ENCODE results near the gene IL31RA. TPM values are rescaled to one million over a fixed set of nuclear protein-coding genes. Genes with fewer than 3 reads are reported as not detected.

Gene IL31RA
- total RNA-seq, 1 experiment from 2014 or later, result 3.2 TPM

- BruUV-seq (replicated peaks), result no TSS peak
- Mint-ChIP-seq H3K36me3 (ENCODE audit: insufficient read depth, unreplicated experiment) (peaks cover 7% of the 10 kb centered on the region), H3K4me3 (ENCODE audit: low read depth, unreplicated experiment) (no peak overlapping the region), H3K9me3 (ENCODE audit: low read depth, unreplicated experiment) (no peaks in the 10 kb centered on the region), H3K27ac (ENCODE audit: unreplicated experiment) (no peak overlapping the region), H3K4me1 (ENCODE audit: low read depth, unreplicated experiment) (peaks cover 24% of the 10 kb centered on the region), H3K27me3 (ENCODE audit: unreplicated experiment) (no peaks in the 10 kb centered on the region)
- CTCF ChIA-PET, result interaction anchor here (0.6 kb wide), 1 partner anchor 164 kb away, joined by 4 read pairs; no protein-coding TSS in a partner anchor
- DNase-seq, result no peak
- no peak for TF ChIP-seq CTCF (IDR thresholded peaks at IDR 0.05; ENCODE audit: unreplicated experiment)
- intact Hi-C loops (cut with micrococcal nuclease; ENCODE audit: unreplicated experiment), result no loop called here
Measured at GRCh38 chr5:55907927-55908326, 56.8 kb downstream of the IL31RA start.

- H3K36me3 Mint-ChIP-seq (ENCODE audit: insufficient read depth, unreplicated experiment), result no peaks in the 10 kb centered on the region
- no peak overlapping the region for H3K27ac Mint-ChIP-seq (ENCODE audit: unreplicated experiment)
- no peak for TF ChIP-seq CTCF (IDR thresholded peaks at IDR 0.05; ENCODE audit: unreplicated experiment)
- CTCF ChIA-PET, result no interaction called here
- no peaks in the 10 kb centered on the region for H3K9me3 Mint-ChIP-seq (ENCODE audit: low read depth, unreplicated experiment)
- no peak overlapping the region for H3K4me3 Mint-ChIP-seq (ENCODE audit: low read depth, unreplicated experiment)
- intact Hi-C loops (cut with micrococcal nuclease; ENCODE audit: unreplicated experiment), result no loop called here
- no peak for DNase-seq
- no peaks in the 10 kb centered on the region for H3K27me3 Mint-ChIP-seq (ENCODE audit: unreplicated experiment)
- peaks cover 23% of the 10 kb centered on the region for H3K4me1 Mint-ChIP-seq (ENCODE audit: low read depth, unreplicated experiment)
- BruUV-seq (replicated peaks), result no TSS peak
Measured at GRCh38 chr5:55908804-55909203, 57.6 kb downstream of the IL31RA start.

- Mint-ChIP-seq H3K4me1 (ENCODE audit: low read depth, unreplicated experiment) (peaks cover 31% of the 10 kb centered on the region), H3K27me3 (ENCODE audit: unreplicated experiment) (no peaks in the 10 kb centered on the region), H3K4me3 (ENCODE audit: low read depth, unreplicated experiment) (no peak overlapping the region), H3K36me3 (ENCODE audit: insufficient read depth, unreplicated experiment) (no peaks in the 10 kb centered on the region), H3K27ac (ENCODE audit: unreplicated experiment) (peak overlapping the region; percentile 57), H3K9me3 (ENCODE audit: low read depth, unreplicated experiment) (no peaks in the 10 kb centered on the region)
- CTCF ChIA-PET, result no interaction called here
- no peak for DNase-seq
- intact Hi-C loops (cut with micrococcal nuclease; ENCODE audit: unreplicated experiment), result no loop called here
- TF ChIP-seq CTCF (IDR thresholded peaks at IDR 0.05; ENCODE audit: unreplicated experiment), result no peak
- BruUV-seq (replicated peaks), result no TSS peak
Measured at GRCh38 chr5:55911784-55912653, 60.9 kb downstream of the IL31RA start.

GRCh38 chr5:55913466-55914413 lies 62.6 kb downstream of the IL31RA start:
- peaks cover 31% of the 10 kb centered on the region for H3K4me1 Mint-ChIP-seq (ENCODE audit: low read depth, unreplicated experiment)
- H3K27ac Mint-ChIP-seq (ENCODE audit: unreplicated experiment), result no peak overlapping the region
- DNase-seq, result no peak
- no peaks in the 10 kb centered on the region for H3K9me3 Mint-ChIP-seq (ENCODE audit: low read depth, unreplicated experiment)
- H3K36me3 Mint-ChIP-seq (ENCODE audit: insufficient read depth, unreplicated experiment), result no peaks in the 10 kb centered on the region
- H3K4me3 Mint-ChIP-seq (ENCODE audit: low read depth, unreplicated experiment), result no peak overlapping the region
- BruUV-seq (replicated peaks), result no TSS peak
- TF ChIP-seq CTCF (IDR thresholded peaks at IDR 0.05; ENCODE audit: unreplicated experiment), result no peak
- intact Hi-C loops (cut with micrococcal nuclease; ENCODE audit: unreplicated experiment), result no loop called here
- H3K27me3 Mint-ChIP-seq (ENCODE audit: unreplicated experiment), result no peaks in the 10 kb centered on the region
- CTCF ChIA-PET, result interaction anchor here (0.5 to 1.4 kb wide), 3 partner anchors 15 to 584 kb away, joined by 3 read pairs; no protein-coding TSS in a partner anchor

All from Calu3 (cell line).